UCSD-AML1 (cell line): Measurements from ENCODE around the gene EMX1.

Experiments used
- DNase-seq: peaks from one replicate; lab custom pipeline; 2025; ENCODE audit not compliant: unreplicated experiment; lab: John Stamatoyannopoulos, UW

The EMX1 gene

DNA sequence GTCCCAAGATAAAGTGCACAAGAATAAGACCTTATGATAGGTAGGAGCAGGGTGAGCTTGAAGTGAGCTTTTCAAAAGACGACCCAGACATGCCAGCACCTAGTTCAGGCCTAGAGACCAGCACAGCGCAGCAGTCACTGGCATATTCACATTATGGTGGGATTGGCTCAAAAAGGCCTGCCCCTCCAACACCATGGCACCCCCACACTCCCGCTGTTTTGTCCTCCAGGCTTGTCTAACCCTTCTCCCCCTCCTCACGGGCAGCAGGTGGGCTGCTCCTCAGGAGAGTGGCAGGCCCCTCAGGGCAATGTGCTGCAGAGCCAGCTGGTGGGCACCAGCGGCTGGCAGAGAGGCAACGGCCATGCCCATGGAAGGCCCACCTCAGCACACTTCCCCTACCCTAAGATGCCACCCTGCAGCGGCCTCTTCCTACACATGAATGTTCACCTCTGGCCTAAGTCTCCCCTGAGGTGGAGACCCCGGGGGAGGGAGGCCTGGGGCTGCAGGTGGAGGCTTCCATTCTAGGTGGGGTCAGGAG is 25.6 kb downstream of the EMX1 start:
- no peak for DNase-seq

DNA sequence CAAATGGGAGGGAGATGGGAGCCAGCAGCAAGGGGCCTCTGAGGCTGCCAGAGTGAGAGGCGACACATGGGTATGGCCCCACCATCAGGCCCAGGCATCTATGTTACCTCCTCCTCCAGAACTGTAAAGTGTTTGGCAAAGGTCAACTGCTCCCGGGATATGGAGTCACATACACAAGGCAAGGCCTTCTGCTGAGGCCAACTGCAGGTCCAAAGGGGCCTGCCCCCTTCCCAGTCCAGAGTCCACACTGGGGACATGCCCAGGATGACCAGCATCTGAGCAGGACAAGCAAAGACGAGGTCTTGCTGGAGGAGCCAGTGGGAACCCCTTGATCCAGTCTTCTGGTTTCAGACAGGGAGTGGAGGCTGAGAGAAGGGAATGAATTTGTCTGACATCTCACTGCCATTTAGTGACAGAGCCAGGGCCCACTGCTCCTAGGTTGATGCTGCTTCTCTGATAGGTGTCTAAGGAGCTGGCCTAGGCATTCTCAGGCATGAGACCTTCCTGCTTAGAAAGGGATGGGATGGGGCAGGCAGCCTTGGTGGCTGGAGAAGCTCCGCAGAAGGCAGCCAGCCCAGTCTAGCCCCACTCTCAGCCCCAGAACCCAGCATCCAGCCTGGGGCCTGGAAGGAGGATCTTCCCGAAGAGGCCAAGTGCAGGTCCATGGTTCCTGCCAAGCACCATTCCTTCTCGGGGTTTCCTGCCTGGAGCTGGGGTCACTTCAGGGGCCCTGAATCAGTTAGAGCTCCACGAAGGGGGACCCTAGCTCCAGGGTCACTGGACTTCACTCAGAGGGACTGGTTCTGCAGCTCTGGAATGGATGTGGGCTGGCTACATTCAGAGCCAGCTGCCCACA is 26.4 kb downstream of the EMX1 start:
- DNase-seq: no peak

DNA sequence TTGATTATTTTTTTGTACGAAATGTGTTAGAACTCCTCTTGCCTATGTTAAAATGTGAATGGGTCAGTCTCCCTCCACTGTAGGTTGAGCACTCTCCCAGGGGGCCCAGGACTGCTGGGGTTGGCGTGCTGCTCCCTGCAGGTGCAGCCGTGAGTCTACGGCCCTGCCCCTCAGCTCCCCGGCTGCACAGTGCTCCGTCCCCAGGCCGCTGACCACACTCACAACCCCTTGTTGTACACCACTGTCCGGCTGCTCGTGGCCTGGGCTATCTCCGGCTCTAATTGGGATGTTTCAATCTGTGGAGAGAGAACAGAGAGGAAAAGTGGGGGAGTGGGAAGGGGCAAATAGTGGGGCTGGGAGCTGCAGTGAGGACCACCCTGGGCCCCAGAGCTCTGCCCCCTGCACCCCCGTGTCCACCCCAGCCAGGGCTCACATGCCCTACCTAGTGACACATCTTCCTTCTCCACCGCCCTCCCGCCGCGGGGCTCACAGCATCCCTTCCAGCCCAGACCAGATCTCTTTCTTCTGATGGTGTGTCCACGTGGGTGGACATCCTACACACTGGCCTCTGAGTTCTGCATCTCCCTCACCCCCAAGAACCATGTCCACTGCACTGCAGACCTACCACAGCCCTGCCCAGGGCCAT is 27.6 kb downstream of the EMX1 start:
- no peak for DNase-seq

DNA sequence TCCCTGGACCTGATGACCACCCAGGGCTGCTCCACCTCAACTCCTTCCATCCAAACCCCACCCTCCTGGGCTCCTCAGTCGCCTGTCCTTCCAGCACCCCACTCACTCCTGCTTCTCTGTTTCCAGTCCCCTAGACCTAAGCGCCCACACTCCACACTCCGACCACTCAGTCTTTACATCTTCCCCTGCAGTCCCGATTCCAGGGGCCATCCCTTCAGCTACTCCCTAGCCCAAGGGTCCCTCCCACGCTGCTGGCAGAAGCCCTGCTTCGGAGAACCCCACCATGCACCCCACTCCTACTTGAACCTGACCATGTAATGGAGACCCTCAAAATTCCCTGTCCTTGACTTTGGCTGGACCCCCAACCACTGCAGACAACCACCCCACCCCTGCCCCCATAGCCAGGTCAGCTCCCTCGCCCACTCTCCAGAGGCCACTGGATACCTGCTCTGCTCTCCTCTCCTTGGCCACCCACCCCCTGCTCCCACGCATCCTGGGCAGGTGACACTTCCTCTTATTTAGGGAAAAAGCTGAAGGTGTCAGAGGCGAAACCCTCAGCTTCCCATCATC is 28.2 kb downstream of the EMX1 start:
- no peak for DNase-seq

DNA sequence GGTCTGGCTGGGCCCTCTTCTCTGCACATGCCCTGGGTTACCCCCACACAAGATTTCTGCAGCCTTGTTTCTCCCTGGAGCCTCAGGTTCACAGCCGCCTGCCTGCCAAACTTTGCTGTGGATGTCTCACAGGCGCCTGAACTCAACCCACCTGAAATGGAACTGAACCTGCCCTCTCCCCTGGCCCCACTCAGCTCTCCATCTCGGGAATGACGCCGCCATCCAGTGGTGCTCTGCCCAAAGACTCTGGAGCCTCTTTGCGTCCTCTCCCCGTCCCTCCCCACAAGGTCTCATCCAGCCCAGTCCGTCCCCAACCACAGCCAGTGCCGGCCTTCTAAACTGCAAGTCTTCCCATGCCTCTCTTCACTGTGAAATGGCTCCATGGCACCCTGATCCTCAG is 29.1 kb downstream of the EMX1 start:
- no peak for DNase-seq

DNA sequence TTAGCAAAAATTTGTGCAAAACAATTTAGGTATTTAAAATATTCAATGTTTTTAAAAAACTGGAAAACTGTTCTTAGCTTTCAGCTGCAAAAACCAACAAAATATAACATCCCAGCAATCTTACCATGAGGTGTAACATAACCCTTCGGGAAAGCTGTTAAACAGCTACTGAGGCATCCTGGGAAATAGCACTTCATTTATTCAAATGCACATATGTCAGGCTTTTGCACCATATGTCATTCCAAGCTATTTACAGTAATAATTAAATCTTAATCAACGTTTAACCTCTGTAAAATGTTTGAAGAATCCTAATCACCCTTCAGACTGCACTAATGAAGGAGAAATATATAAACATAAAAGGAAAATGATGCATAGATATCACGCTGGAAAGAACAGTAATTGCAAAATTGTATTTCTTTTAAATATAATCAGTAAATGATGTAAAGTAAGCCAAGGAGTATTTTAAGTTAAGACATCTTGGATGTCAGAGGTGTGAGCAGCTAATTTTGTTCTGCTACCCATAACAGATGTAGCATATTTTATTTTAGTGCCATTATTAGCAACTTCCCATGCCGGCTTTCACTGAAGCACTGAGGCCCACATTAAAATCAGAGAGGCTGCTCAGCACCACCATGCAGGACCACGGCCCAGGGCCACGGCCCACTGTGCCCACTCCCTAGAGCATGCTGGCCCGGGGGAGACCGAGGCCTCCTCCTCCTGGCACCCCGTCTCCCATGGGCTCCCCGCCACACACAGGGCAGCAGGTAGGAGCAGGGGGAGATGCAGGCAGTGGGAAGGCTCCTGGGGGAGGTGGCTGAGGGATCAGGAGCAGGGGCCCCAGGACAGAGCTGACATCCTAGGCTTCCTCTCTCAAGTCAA is 30.9 kb downstream of the EMX1 start:
- DNase-seq: no peak

DNA sequence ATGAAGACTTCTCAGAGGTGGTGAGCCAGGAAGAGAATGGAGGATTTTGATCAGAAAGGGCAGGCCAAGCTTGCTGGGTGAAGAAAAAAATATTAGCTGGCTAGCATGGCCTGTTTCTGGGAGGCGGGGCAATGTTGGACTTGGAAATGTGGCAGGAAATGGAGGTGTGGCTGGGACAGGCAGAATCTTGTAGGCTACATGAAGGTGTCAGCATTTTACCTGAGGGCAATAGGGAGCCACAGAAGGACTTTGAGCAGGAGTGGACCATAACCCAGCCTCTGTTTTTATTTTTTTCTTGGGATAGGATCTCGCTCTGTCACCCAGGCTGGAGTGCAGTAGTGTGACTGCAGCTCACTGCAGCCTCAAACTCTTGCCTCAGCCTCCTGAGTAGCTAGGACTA is 31.7 kb downstream of the EMX1 start:
- DNase-seq: no peak

DNA sequence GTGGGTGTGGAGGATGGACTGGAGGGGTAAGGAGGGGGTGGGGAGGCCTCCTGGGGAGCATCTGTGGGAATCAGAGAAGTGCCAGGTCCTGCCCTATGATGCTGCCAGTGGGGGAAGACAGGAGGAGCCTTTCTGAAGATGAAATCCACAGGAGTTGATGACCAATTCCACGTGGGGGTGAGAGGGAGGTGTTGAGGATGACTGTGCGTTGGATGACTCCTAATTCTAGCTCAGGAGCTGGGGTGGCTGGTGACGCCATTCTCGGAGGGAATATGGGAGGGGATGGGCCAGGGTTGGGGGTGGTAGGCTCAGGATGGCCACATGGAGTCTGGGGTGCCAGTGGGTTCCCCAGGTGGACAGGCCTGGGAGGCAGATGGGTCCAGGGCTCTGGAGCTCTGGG is 32.3 kb downstream of the EMX1 start:
- DNase-seq: no peak

DNA sequence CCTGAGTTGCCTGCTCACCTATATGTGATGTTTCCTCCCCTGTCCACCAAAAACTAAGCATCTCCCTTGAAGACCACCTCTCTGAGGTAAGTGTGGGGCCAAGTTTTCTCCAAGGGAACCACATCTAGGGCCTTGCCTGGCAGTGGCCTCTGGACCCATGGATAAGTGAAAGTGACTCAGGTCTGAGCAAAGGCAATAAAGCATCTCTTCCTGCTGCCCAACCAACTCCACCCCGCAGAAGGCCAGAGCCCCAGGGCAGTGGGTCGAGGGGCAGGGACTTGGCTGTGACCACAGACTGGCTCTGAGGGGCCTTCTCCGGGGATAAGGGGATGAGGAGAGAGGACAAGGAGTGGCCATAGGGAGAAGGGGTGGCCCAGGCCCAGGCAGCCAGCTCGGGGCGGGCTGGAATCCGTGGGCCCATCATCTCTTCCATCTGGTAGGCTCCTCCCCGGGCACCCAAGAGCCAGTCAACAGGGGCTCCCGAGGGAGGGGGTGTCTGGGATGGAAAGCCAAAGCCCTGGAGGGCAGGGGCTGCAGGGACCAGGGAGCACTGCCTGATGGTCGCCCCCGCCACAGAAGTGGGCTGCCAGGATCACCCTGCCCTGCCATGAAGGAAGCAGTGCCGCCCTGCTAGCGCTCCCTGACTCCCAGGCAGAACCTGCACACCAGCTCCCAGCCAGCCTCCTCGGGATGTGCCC is 33.4 kb downstream of the EMX1 start:
- no peak for DNase-seq

DNA sequence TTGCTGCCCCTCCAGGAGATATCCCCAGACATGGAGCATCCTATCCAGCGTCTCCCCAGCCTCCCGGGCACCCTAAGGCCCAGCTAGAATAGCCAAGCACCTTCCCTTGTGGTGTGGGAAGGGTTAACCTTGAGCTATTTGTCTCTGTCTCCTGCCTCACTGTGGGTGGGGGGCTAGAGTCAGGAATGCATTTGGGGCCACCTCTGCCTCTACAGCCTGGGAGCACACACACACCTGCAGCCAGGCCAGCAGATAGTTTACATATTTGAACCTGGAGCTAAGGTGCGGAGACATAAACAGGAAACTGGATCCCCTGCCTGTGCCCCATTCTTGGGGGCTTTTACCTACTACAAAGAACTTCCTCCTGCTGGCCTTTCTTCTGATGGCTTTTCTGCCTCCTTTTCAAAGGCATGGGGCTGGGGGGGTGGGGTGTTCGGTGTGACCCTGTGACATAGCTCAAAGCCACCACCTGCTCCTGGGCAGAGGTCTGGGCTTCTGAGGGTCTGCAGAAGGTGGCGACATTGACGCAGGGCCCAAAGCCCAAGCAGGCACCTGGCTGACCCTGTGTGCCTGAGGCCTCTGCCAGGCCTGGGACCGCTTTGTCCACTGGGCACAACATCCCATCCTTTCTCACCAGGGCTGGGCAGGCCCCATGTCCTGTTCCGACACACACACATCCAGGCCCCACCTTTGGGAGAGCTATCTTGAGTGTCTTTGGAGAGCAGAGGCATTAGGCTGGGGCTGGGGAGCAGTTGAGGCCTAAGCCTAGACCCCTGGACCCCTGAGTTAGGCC is 34.2 kb downstream of the EMX1 start:
- DNase-seq: no peak

DNA sequence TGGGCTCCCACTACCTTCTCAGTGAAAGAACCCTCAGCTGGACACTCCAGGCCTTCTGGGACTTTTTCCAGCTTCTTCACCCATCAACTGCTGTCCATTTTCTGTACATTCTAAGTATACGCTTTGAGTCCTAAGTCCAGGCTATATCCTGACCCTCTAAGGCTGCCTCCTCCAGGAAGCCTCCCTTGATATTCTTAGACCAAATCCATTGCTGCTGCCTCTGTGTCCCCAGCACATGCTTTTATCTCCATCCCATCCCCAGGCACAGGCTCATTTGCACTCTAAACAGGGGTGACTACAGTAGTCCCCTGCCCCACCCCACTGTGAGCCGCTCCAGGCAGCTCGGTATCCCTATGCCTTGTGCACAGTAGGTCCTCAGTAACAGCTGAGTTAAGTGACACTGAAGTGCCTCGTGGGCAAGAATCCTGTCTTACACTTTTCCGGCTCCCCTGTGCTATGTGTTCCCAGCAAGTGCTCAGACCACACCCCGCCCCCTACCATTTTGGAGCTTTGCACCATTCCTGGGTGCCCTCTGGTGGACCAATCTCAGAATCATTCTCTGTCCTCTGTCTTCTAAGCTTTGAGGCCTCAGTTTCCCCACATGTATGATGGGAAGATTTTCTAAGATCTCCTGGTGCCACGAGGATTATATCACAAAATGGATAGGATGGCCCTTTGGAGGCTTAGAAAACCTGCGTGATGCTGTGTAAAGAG is 34.9 kb downstream of the EMX1 start:
- DNase-seq: no peak

DNA sequence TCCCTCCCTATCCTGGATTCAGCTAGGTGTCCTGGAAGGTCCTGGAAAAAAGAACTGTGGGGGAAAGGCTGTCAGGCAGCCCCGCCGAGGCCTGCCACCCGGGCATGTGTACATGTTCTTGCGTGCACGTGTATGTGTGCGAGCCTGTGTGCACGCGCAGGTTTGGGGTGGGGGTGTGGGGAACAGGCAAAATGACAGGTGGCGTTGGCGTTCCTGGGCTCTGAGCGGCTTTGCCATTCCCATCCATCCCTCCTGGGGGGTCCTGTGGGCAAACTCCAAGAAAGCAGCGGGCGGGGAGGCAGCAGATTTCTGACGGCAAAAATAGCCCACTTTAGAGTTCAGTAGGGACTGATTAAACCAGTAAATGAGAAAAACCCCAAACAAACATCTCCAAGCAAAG is 35.6 kb downstream of the EMX1 start:
- no peak for DNase-seq

DNA sequence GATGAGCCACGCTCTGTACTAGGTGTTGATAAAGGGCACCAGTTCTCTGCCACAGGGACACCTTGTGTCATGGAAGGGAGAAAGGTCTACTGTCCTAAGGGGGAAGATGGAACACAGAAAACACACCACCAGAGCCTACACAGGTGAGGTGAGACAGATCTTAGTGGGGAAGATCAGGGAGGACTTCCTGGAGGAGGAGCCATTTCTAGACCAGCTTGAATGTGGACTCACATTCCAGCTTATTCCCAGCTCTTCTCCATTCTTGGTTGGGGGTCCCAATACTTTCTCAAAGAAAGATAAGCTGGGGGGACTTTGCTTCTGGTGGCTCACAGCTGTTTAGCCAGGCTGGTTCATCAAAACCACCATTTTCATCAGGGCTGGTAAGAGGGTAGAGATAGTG is 36.2 kb downstream of the EMX1 start:
- no peak for DNase-seq

DNA sequence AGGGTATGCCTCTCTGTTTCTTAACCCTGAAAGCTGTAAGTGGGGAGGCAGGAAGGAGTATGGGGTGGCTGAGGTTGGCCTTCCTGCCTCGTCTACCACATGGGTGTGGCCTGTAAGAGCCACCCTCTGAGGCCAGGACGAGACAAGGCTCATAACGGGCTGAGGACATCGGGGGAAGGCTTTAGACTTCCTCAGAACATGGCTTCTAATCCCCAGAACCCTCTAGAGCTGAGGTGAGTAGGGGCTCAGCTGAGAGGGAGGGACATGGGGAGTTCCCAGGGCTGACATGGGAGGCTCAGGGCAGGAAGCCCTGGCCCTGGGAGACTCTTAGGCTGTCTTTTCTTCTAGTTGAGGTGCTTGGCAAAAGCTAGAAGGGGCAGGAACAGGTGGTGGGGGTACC is 36.7 kb downstream of the EMX1 start:
- peak; percentile 52 for DNase-seq

DNA sequence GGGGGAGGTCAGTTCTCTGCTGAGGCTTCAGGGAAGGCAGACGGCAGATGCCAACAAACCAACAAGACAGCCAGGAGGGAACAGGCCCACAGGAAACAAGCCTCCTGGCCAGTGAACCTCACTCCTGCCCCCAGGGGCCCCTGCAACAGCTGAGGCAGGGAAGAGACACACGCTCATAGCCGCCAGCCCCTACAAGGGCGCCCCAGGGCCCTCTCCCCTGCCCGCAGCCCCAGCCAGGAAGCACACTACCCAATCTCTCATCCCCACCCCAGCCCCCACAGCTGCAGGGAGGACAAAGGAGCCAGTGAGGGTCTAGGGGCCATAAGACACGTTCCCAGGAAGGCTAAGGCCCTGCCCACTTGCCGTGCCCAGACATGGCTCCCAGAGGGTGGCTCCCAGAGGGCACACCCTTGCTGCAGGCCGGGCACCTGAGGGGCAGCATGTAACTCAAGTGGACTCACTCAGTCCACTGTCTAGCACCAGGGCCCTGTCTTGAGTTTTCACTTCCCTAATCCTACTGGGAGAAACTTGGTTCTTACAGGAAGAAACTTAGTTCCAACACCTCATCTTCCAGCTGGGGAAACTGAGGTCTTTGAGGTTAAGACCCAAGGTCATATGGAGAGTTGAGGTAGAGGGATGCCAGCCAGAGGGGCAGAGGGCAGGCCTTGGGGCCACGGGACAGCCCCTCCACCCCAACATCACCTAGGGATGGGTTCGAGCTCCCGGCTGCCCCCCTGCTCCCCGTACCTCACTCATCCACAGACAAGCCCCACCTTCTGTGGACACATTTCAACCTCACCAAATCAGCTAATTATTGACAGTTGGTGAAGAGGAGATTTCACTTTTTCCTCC is 37.3 kb downstream of the EMX1 start:
- DNase-seq: no peak

DNA sequence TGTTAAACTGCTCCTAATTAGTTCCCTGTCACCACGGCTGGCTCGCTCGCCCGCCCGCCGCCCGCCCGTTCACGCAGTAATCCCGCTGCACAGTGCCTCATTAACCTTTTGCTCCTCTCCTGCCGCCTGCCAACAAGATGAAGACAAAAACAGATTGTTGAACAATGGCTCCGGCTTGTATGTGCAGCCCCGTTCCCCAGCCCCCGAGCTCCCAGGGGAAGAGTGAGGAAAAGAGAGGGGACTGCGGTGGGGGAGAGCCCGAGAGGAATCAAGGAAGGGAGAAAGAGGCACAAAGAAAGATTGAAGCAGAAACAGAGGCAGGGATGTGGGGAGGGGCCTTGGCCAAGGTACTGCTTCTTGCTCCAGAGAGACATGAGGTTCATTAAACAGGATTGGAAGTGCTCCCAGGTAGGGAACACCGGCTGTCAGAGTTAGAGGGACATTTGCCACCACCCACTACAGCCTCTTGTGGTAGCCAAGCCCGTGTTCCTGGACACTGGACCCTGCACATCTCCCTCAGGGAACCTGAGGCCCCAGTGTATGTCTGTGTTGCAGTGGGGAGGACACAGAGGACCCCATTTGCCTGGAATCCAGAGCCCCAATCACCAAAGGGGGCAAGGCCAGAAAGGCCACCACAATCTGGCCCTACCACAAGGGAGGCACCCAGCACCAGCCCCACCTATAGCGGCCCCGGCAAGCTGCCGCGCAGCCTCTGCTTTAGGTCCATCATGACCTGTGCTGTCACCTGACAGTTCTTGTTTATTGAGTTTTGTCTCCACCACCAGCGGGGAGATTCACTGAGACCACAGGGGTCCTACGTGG is 38.1 kb downstream of the EMX1 start:
- DNase-seq: no peak

DNA sequence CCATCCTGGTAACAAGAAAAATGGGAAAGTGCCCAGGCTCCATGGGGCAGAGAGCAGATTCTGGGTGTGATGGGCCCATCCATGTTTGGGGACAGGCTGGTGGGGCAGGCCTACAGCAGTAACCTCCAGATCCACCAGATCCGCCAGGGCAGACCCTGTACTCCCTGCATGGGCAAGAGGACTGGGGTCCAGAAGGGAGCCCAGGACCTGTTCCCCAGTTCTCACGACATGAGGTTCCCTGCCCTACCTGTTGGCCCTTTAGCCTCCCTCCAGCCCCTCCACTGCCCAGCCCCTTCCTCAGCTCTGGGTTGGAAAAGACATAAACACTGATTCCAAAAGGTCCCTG is 38.7 kb downstream of the EMX1 start:
- no peak for DNase-seq
